GM23338 (cell line): ENCODE measurements around the gene EMD. TPM values are rescaled to one million over a fixed set of nuclear protein-coding genes. Genes with fewer than 3 reads are reported as not detected.

Source experiments
- ATAC-seq: fragments of 200-7000 bp; cut with Tn5 transposase; 3 replicates; pipeline ENCODE4 v1.9.1; 2020
- DNase-seq: peaks from one replicate; pipeline ENCODE4 v3.0.0-alpha.2; 2015; ENCODE audit warnings: low spot score
- H2AFZ ChIP-seq: fragments of 200-600 bp; sonication (generic); 2 replicates; pipeline ENCODE4 v1.8.0; 2016; ENCODE audit warnings: antibody characterized with exemption, mild to moderate bottlenecking, moderate library complexity
- H3F3A ChIP-seq: fragments of 200-600 bp; sonication (generic); replicated peaks from 2 replicates; pipeline ENCODE4 v1.8.0; 2017; ENCODE audit warnings: antibody characterized with exemption, mixed run types, low read depth
- H3K27ac ChIP-seq: fragments of 200-600 bp; sonication (generic); 2 replicates; pipeline ENCODE4 v1.6.1; 2016; ENCODE audit warnings: low read depth
- H3K27me3 ChIP-seq: fragments of 200-600 bp; sonication (generic); 2 replicates; pipeline ENCODE4 v1.8.0; 2016; ENCODE audit warnings: mild to moderate bottlenecking, mixed run types, moderate library complexity; ENCODE audit not compliant: insufficient read depth
- H3K36me3 ChIP-seq: fragments of 200-600 bp; sonication (generic); 2 replicates; pipeline ENCODE4 v1.8.0; 2016; ENCODE audit warnings: mild to moderate bottlenecking; ENCODE audit not compliant: insufficient read depth
- H3K4me1 ChIP-seq: fragments of 200-600 bp; sonication (generic); 2 replicates; pipeline ENCODE4 v1.8.0; 2016; ENCODE audit warnings: mild to moderate bottlenecking, moderate library complexity; ENCODE audit not compliant: insufficient read depth
- H3K4me2 ChIP-seq: fragments of 200-600 bp; sonication (generic); 2 replicates; pipeline ENCODE4 v1.7.1; 2017; ENCODE audit warnings: mixed run types
- H3K4me3 ChIP-seq: fragments of 200-600 bp; sonication (generic); 2 replicates; pipeline ENCODE4 v1.6.1; 2016; ENCODE audit warnings: mixed run types
- H3K79me2 ChIP-seq: fragments of 200-600 bp; sonication (generic); replicated peaks from 2 replicates; pipeline ENCODE4 v1.8.0; 2017; ENCODE audit warnings: mild to moderate bottlenecking; ENCODE audit not compliant: insufficient read depth
- H3K9me2 ChIP-seq: fragments of 200-600 bp; sonication (generic); 2 replicates; pipeline ENCODE4 v1.8.0; 2017; ENCODE audit not compliant: insufficient read depth
- H4K20me1 ChIP-seq: fragments of 200-600 bp; sonication (generic); replicated peaks from 2 replicates; pipeline ENCODE4 v1.8.0; 2017; ENCODE audit warnings: mild to moderate bottlenecking; ENCODE audit not compliant: insufficient read depth
- H3K27ac Mint-ChIP-seq: 2 replicates; pipeline ENCODE4 v1.8.0; 2020; ENCODE audit warnings: inconsistent platforms, mild to moderate bottlenecking, moderate library complexity, mixed read lengths
- H3K27me3 Mint-ChIP-seq: 3 replicates; pipeline ENCODE4 v1.8.0; 2022; ENCODE audit warnings: low read depth, mild to moderate bottlenecking, moderate library complexity, mixed read lengths, inconsistent platforms; ENCODE audit not compliant: insufficient read depth, poor library complexity
- H3K36me3 Mint-ChIP-seq: 3 replicates; pipeline ENCODE4 v1.8.0; 2021; ENCODE audit warnings: low read depth, mild to moderate bottlenecking, inconsistent platforms, moderate library complexity, mixed read lengths
- H3K4me1 Mint-ChIP-seq: 3 replicates; pipeline ENCODE4 v1.8.0; 2020; ENCODE audit warnings: mild to moderate bottlenecking, inconsistent platforms, mixed read lengths
- H3K4me3 Mint-ChIP-seq: 3 replicates; pipeline ENCODE4 v1.8.0; 2021; ENCODE audit warnings: moderate library complexity, mild to moderate bottlenecking, inconsistent platforms, mixed read lengths
- H3K9me3 Mint-ChIP-seq: 3 replicates; pipeline ENCODE4 v1.8.0; 2020; ENCODE audit warnings: moderate library complexity, mild to moderate bottlenecking, inconsistent platforms, mixed read lengths
- CREB1 ChIP-seq: fragments of 250-450 bp; sonication (Bioruptor Pico); IDR thresholded peaks from 2 replicates; pipeline ENCODE4 v1.5.0; 2020; ENCODE audit warnings: low read depth, mild to moderate bottlenecking, moderate library complexity
- EZH2 ChIP-seq: fragments of 200-600 bp; sonication (generic); IDR thresholded peaks from one replicate; pipeline ENCODE4 v1.8.0; 2017; ENCODE audit warnings: antibody characterized with exemption, mild to moderate bottlenecking, low read depth; ENCODE audit not compliant: unreplicated experiment
- EZH2phosphoT487 ChIP-seq: fragments of 200-600 bp; sonication (generic); IDR thresholded peaks from one replicate; pipeline ENCODE4 v1.8.1; 2018; ENCODE audit warnings: antibody characterized with exemption; ENCODE audit not compliant: unreplicated experiment
- JUNB ChIP-seq: IDR thresholded peaks from one replicate; pipeline ENCODE4 v1.6.1; 2016; ENCODE audit warnings: antibody characterized with exemption; ENCODE audit not compliant: unreplicated experiment
- POLR2AphosphoS5 ChIP-seq: IDR thresholded peaks from 2 replicates; pipeline ENCODE4 v1.6.1; 2016; ENCODE audit warnings: antibody characterized with exemption, low read depth
- STAT1 ChIP-seq: IDR thresholded peaks from one replicate; pipeline ENCODE4 v1.6.1; 2016; ENCODE audit warnings: antibody characterized with exemption; ENCODE audit not compliant: unreplicated experiment
- ZNF331 ChIP-seq: fragments of 250-450 bp; sonication (Bioruptor Pico); IDR thresholded peaks from 2 replicates; pipeline ENCODE4 v1.5.0; 2020; ENCODE audit warnings: low read depth, mild to moderate bottlenecking, moderate library complexity
- ZNF462 ChIP-seq: fragments of 250-450 bp; sonication (Bioruptor Pico); IDR thresholded peaks from 2 replicates; pipeline ENCODE4 v1.5.0; 2020; ENCODE audit warnings: mild to moderate bottlenecking, moderate library complexity
- polyA plus RNA-seq: library from polyadenylated mRNA; unstranded; fragments of >200 nt; fragmentation: Nextera tagmentation; extraction: Ambion mirVana; gene quantifications from 2 replicates; pipeline ENCODE4 v1.2.1, GENCODE V29; 2016
- total RNA-seq: library from RNA; depleted of rRNA; stranded (reverse); fragments of >200 nt; shearing (Covaris generic); gene quantifications from 2 replicates; pipeline ENCODE4 v1.2.3, GENCODE V29; 2014
- TF ChIP-seq, protein P1 (sequence below): IDR thresholded peaks from one replicate; pipeline ENCODE4 v1.6.1; 2018; ENCODE audit warnings: antibody characterized with exemption; ENCODE audit not compliant: unreplicated experiment
- TF ChIP-seq, protein P2 (sequence below), 2 experiments: fragments of 200-600 bp in 1 of 2; sonication (generic) in 1 of 2; conservative IDR thresholded peaks; 2 replicates each; pipeline versions ENCODE4 v1.5.1 to v1.6.1; 2016 to 2017; ENCODE audit warnings: antibody characterized with exemption in 2 of 2, low read depth in 2 of 2, mild to moderate bottlenecking in 2 of 2, moderate library complexity in 1 of 2

The EMD gene
- total and polyA plus RNA-seq, 2 experiments from 2014 or later = 74.2 to 78.6 TPM

- Histone ChIP-seq H3K9me2 (no peaks in the 10 kb centered on the region), H3K27ac (no peak overlapping the region), H3F3A (0 out of 2 replicates have a peak, but pooled peaks cover 4% of the 10 kb centered on the region), H3K27me3 (no peaks in the 10 kb centered on the region), H3K4me3 (no peak overlapping the region), H2AFZ (no peak overlapping the region), H3K79me2 (peaks cover 37% of the 10 kb centered on the region), H3K4me1 (no peaks in the 10 kb centered on the region), H4K20me1 (peaks cover 6% of the 10 kb centered on the region), H3K36me3 (peaks cover 14% of the 10 kb centered on the region), H3K4me2 (no peak overlapping the region)
- H3K4me3 Mint-ChIP-seq = no peak overlapping the region
- peaks cover 84% of the 10 kb centered on the region for H3K36me3 Mint-ChIP-seq
- no peaks in the 10 kb centered on the region; the same call in 2 of the 3 replicates for H3K4me1 Mint-ChIP-seq
- H3K9me3 Mint-ChIP-seq = no peaks in the 10 kb centered on the region
- ATAC-seq (no peak), DNase-seq (no peak)
- H3K27ac Mint-ChIP-seq = no peak overlapping the region
- TF ChIP-seq EZH2 (no peak), ZNF462 (CRISPR knock-in tag) (no peak), CREB1 (CRISPR knock-in tag) (no peak), POLR2AphosphoS5 (no peak), STAT1 (no peak), JUNB (no peak), EZH2phosphoT487 (no peak), ZNF331 (CRISPR knock-in tag) (no peak)
- TF ChIP-seq, protein P1, sequence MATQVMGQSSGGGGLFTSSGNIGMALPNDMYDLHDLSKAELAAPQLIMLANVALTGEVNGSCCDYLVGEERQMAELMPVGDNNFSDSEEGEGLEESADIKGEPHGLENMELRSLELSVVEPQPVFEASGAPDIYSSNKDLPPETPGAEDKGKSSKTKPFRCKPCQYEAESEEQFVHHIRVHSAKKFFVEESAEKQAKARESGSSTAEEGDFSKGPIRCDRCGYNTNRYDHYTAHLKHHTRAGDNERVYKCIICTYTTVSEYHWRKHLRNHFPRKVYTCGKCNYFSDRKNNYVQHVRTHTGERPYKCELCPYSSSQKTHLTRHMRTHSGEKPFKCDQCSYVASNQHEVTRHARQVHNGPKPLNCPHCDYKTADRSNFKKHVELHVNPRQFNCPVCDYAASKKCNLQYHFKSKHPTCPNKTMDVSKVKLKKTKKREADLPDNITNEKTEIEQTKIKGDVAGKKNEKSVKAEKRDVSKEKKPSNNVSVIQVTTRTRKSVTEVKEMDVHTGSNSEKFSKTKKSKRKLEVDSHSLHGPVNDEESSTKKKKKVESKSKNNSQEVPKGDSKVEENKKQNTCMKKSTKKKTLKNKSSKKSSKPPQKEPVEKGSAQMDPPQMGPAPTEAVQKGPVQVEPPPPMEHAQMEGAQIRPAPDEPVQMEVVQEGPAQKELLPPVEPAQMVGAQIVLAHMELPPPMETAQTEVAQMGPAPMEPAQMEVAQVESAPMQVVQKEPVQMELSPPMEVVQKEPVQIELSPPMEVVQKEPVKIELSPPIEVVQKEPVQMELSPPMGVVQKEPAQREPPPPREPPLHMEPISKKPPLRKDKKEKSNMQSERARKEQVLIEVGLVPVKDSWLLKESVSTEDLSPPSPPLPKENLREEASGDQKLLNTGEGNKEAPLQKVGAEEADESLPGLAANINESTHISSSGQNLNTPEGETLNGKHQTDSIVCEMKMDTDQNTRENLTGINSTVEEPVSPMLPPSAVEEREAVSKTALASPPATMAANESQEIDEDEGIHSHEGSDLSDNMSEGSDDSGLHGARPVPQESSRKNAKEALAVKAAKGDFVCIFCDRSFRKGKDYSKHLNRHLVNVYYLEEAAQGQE = no peak
- TF ChIP-seq, protein P2, sequence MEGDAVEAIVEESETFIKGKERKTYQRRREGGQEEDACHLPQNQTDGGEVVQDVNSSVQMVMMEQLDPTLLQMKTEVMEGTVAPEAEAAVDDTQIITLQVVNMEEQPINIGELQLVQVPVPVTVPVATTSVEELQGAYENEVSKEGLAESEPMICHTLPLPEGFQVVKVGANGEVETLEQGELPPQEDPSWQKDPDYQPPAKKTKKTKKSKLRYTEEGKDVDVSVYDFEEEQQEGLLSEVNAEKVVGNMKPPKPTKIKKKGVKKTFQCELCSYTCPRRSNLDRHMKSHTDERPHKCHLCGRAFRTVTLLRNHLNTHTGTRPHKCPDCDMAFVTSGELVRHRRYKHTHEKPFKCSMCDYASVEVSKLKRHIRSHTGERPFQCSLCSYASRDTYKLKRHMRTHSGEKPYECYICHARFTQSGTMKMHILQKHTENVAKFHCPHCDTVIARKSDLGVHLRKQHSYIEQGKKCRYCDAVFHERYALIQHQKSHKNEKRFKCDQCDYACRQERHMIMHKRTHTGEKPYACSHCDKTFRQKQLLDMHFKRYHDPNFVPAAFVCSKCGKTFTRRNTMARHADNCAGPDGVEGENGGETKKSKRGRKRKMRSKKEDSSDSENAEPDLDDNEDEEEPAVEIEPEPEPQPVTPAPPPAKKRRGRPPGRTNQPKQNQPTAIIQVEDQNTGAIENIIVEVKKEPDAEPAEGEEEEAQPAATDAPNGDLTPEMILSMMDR (conservative IDR thresholded peaks at IDR 0.05; ENCODE audit: low read depth in 2 of 2) = no peak
- peaks cover 20% of the 10 kb centered on the region for H3K27me3 Mint-ChIP-seq
Measured at GRCh38 chrX:154363706-154364439, 15.2 kb upstream of the EMD start.
